Stimulated activated CD8-positive, alpha-beta memory T cell treated with anti-CD3 and anti-CD28 coated beads, Interleukin-2, amount 100 ng/mL, for 48 hours (primary cell): ENCODE measurements around the gene NSA2.

Experiments
- DNase-seq, 2 donors: peaks; one replicate each; pipeline ENCODE4 v3.0.0-alpha.2; 2020; ENCODE audit warnings: low read depth in 2 of 2

Gene NSA2

GRCh38 chr5:74816875-74817274, 49.8 kb downstream of the NSA2 start:
- DNase-seq: no peak

DNA sequence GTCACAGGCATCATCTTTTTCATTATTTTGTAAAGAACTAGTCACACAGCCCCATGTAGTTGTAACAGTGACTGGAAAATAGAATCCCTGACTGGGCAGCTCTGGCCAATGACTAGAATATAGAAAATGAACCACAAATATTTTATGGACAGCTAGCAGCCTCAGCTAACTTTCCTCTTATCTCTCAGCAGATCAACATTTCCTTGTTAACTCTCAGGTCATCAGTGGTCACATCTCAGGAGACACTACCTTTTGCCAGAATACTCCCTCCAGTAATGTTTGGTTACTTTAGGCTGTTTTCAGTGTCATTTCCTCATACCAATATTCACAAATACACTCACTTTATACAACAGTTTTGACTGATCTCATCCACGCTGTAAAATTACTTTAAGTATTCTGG, 55.2 kb downstream of the NSA2 start:
- no peak for DNase-seq

GRCh38 chr5:74829413-74829812, 62.4 kb downstream of the NSA2 start:
- no peak for DNase-seq
